Posterior cingulate gyrus (tissue), 11 donors: ENCODE measurements around the gene SF3B4.
"Not testable (repeated sequence)": the region's sequence is repeated elsewhere in the genome, so short reads cannot be mapped to it uniquely, and the experiment has no call there.

Experiments
- DNase-seq, 10 donors: peaks; one replicate each; pipeline versions ENCODE4 v3.0.0 to v3.0.0-alpha.2; 2020 to 2021; ENCODE audit warnings: mixed read lengths in 3 of 10
- intact Hi-C: fragments of 100-400 bp; cut with DNase I; formaldehyde crosslinking; loops from one replicate; pipeline ENCODE4 v1.15.1; 2023

The SF3B4 gene, protein sequence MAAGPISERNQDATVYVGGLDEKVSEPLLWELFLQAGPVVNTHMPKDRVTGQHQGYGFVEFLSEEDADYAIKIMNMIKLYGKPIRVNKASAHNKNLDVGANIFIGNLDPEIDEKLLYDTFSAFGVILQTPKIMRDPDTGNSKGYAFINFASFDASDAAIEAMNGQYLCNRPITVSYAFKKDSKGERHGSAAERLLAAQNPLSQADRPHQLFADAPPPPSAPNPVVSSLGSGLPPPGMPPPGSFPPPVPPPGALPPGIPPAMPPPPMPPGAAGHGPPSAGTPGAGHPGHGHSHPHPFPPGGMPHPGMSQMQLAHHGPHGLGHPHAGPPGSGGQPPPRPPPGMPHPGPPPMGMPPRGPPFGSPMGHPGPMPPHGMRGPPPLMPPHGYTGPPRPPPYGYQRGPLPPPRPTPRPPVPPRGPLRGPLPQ

DNA sequence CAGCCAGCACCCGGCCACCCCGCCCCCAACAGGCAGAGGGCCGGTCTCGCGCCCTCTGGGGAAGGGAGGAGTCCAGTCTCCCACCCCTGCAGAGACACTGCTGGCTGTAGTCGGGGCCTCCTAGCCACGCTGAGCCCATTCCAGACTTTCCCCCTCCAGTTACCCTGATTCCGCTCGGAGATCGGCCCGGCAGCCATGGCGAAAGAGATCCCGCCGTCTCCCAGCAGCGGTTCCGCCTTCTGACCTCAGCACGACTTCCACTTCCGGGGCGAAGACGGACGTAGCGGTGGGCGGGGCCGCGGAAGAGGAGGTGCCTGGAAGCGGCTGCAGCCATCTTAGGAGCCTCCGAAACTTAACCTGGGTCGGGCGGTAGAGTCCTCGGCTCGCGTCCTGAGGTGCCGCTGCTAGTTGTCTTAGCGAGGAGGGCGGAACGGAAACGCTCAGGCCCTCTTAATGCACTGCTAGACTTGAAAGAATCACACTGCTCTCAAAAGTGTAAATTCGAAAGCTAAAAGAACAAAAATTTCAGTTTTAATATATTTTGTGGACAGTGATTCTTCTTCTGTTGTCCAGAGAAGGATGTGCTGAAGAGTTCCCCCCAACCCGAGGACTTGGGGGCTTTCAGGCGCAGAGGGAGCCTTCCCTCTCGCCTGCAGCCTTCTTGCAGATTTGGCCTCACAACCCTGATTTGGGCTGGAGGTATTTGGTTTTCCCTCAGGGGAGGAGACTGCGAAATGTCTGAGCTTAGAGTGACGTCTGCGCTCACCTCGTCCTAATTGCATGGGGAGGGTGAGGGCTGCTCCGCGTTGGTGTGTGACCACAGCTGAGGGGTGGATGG, at the start of gene SF3B4:
TSS of gene SF3B4 (minus strand) at position 241 of the 838 bp plus-strand sequence. CDS start at position 197, 44 bp downstream.
- DNase-seq = peak; percentile 94 to 100 (median 98)
- intact Hi-C loops = no loop called here

DNA sequence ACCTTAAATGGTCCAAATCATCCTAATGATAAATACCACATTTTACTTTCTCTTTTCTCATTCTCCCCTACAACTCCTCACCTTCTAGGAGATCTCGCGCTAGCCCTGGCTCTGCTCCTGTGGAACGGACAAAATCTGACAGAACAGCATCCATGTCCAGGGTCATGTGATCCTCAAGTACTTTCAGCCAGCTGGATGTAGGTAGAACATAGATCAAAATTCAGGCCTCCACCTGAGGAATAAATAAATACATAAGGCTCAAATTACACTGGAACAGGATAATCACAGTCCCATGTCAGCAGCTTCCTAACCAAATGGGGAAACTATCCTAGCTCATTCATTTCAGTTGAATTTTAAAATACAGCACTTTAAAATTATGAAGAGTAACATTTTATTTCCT, 49.7 kb upstream of the SF3B4 start:
- intact Hi-C loops = no loop called here
- no peak for DNase-seq

DNA sequence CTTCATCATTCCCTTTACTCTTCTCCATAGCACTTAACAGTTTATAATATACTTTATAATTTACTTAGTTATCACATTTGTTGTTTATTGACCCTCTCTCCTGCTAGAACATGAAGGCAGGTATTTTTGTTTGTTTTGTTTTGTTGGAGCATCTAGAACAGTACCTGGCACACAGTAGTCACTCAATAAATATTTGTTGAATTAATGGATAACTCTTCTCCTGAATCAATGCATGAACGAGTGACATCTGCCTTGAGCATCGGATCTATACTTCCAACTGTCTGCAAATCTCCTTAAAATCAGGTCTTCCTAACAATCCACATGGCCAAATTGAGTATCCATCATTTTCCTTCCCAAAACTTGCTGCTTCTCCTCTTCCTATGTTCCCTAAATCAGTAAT, 44.9 kb upstream of the SF3B4 start:
- intact Hi-C loops = no loop called here

DNA sequence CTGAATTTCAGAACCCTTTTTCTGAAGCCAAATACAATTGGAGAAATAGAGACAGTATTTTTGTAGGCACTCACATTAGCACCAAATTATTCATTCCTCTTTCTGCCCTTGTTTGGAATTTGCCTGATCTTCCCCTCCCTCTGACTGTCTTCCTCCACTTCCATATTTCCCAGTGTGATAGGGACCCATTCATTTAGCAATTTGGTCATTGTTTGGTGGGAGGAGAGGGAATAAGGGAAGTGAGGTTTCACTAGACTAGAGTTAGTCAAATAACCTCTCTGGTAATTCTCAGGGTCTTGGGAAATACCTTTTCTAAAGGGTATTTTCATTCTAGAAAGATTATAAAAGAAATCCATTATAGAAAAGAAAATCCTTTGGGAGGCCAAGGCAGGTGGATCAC, 40.0 kb upstream of the SF3B4 start:
- DNase-seq = no peak

More for the DNA sequence above, 44.9 kb upstream of the SF3B4 start:
- DNase-seq = no peak

DNA sequence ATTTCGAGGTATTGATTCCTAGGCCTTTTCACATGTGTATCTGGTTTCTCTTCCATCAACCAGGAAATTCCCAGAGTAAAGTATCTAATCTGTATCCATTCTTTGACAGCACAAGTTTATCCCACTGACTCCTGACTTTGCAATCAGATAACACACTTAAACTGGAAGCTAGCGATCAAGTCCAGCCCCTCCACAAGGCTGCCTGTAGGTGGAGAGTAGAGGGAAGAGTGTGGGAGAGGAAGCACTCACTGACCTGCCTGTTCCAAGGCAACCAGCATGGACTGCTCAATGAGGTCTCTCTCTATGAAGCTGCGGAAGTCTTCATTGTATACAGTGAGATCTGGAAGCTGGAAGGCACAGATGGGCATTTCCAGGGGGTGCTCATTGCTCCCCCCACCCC, 39.4 kb upstream of the SF3B4 start:
- no peak for DNase-seq
- intact Hi-C loops = loop anchor here (10.0 kb wide), 1 partner anchor 198 kb away; no protein-coding TSS in a partner anchor

More for the DNA sequence above, 40.0 kb upstream of the SF3B4 start:
- intact Hi-C loops = loop anchor here (10.0 kb wide), 1 partner anchor 197 kb away; no protein-coding TSS in a partner anchor

DNA sequence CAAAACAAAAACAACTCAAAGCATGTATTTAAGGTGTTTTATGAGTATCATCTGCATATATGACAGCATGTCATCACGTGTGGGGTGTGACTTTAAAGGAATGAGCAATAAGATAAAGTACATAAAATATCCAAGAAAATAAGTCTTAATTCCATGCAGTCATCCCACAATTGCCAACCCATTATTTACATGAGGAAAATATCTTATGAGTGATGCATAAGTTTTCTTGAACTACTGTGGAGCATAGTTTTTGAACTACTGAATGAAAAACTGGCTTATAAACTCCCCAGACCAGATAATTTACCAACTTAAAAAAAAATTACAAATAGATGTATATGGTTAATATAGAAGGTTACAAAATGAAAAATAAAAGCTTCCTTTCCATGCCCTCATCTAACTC, 38.8 kb upstream of the SF3B4 start:
- intact Hi-C loops = loop anchor here (10.0 kb wide), 1 partner anchor 198 kb away; no protein-coding TSS in a partner anchor

DNA sequence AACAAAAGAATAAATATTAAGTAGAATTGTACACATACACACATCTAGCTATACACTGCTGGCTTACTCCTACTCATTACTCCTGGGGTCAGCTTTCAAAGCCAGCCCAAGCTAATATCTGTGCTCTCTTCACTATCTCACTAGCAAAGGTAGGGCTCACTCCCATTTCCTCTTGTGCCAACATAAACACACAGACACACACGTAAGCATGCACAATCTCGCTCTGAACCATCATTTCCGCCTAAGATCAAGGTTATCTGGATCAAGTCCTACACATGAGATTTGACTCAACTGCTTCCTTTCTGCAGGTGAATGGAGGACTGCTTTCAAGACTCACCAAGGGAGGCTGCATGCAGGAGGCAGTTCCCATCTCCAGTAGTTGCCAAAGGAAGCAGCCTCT, 37.8 kb upstream of the SF3B4 start:
- DNase-seq = no peak
- intact Hi-C loops = loop anchor here (10.0 kb wide), 1 partner anchor 199 kb away; no protein-coding TSS in a partner anchor

More for the DNA sequence above, 38.8 kb upstream of the SF3B4 start:
- DNase-seq = no peak

DNA sequence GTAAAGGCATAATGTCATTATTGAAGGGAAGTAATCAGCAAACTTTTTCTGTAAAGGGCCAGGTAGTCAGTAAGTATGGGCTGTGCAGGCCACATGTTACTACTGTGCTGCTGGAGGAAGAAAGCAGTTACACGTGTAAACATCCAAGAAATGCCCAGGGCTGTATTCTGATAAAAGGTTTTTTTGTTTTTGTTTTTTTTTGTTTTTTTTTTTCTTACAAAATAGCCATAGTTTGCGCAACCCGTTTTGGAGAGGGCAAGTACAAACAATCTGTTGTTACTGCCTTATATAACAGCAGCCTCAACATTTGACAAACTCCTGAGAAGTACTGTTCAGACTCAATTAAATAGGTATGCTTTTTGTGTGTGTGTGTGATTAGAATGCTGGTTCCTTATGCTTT, 35.8 kb upstream of the SF3B4 start:
- intact Hi-C loops = loop anchor here (5.0 to 10.0 kb wide), 2 partner anchors 44 to 201 kb away; no protein-coding TSS in a partner anchor
- no peak for DNase-seq

DNA sequence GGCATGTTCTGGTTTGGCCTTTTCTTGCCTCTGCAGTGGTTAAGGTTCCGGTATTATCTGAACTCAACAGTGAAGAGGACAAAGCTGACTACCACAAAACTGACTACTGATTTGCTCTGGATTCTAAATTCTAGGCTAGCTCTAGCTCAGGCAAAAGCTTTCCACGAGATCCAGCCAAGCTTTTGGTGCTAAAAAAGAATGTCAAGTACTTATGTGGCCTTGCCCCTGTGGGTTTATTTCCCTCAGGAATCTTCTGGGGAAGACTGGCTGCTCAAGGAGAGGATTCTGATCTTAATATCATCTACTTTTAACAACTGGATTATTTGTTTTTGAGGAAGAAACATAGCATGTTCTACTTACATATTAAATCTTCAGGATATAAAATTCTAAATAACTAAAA, 35.1 kb upstream of the SF3B4 start:
- intact Hi-C loops = loop anchor here (1.0 to 10.0 kb wide), 3 partner anchors 45 to 202 kb away; no protein-coding TSS in a partner anchor

DNA sequence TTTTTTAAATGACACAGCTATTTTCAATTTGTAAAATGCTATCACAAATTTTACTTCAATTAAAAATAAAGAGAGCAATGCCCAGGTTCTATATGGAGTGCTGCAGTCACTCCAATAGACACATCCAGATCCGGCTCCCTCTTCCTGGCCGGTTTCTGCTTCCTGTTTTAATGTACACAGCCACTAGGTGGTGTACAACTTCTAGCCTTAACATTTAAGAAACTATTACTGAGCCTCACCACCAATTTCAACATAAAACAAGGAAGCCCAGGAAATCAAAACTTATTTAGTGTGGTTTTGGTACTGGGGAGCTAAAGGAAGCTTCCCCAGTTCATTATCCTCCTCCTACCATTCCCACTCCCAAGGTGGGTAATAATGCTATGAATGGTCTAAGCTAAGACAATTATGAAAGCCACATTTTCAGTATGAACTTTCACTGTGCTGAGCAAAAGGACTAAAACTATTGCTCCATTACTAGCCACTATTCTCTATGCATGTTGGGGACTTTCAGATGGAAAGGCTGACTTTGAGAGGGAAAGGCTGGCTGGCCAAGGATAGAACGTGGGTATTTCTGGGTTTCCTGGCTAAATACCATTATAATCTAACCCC, 34.5 kb upstream of the SF3B4 start:
- intact Hi-C loops = loop anchor here (1.0 to 10.0 kb wide), 3 partner anchors 45 to 203 kb away; no protein-coding TSS in a partner anchor
- peak in 6 of 10 donors; percentile 34 to 90 (median 39) for DNase-seq

More for the DNA sequence above, 35.1 kb upstream of the SF3B4 start:
- DNase-seq = no peak

DNA sequence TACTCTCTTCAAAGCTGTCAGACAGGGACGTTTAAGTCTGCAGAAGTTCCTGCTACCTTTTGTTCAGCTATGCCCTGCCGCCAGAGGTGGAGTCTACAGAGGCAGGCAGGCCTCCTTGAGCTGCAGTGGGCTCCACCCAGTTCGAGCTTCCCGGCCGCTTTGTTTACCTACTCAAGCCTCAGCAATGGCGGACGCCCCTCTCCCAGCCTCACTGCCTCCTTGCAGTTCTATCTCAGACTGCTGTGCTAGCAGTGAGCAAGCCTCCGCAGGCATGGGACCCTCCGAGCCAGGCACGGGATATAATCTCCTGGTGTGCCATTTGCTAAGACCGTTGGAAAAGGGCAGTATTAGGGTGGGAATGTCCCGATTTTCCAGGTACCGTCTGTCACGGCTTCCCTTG, 29.9 kb upstream of the SF3B4 start:
- DNase-seq, intact Hi-C loops: not testable (repeated sequence)

DNA sequence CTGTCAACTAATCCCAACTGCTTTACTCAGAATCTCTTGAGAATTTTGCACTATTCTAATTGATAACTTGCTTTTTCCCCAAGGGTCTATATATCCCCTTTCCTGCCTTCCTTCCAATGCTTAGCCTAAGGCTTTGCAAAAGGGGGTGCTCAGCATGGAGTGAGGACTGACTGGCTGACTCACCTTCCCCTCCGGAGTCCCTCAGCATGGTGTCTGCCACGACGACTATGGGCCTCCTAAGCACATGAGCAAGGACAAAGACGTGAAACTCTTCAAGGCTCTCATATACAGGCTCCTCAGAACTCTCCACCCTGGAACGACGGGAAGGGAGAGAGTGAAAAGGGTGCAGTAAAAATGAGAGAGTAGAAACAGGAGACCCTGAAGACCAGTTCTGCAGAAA, 22.3 kb upstream of the SF3B4 start:
- intact Hi-C loops = no loop called here
- DNase-seq = no peak

DNA sequence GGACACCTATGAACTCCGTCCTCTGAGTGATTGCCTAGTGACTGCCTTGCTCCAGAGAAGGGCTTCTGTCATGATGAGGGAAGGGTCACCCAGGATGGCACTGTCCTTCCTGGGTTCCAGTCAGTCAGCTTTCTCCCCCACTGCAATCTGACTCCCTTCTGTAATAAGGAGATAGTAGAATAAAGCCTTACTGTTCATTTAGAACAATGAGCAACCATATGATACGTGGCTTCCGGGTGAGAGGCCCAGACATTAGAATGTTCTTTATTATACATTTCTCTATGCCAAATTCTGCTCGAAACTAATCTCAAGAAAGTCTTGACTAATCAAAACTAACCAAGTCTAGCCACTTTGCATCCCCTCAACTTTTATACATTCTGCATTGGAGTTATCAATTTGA, 17.6 kb upstream of the SF3B4 start:
- intact Hi-C loops = no loop called here
- no peak for DNase-seq

DNA sequence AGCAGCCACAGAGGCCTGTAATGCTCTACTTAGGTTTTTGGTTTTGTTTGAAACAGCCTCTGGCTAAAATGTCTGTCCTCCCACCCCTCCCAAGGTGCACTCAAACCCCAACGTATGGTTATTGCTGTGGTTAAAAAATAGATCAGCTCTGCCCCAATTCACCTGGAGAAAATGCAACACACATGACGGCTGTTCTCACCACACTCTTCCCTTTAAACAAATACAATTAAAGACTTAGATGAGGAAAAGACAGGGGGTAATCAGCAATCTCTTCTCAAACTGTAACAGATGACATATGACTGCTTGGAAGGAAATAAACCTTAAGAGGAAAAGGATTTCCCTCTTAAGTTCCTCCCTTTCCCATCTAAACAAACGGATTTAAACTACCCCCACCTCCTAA, 15.3 kb upstream of the SF3B4 start:
- intact Hi-C loops = no loop called here
- DNase-seq = no peak

DNA sequence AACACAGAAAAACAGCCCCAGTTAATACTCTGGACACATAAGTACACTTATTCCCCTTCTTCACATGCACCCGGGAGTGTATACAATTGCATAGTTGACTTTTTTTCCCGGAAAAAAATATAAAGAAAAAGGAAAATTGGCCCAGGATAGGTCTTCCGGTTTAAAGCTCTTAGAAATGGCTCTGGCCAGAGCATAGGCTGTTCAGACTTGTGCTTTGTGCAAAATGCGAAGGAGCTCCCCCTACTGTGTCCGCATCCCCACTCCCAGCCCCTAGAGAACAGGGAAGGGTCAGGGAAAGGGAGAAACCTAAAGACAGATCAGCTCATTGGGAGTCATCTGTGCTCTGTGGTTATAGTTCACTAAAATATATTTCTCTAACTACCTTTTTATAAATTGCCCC, 14.6 kb upstream of the SF3B4 start:
- DNase-seq = peak in 3 of 10 donors; percentile 31 to 84 (median 42)
- intact Hi-C loops = no loop called here

DNA sequence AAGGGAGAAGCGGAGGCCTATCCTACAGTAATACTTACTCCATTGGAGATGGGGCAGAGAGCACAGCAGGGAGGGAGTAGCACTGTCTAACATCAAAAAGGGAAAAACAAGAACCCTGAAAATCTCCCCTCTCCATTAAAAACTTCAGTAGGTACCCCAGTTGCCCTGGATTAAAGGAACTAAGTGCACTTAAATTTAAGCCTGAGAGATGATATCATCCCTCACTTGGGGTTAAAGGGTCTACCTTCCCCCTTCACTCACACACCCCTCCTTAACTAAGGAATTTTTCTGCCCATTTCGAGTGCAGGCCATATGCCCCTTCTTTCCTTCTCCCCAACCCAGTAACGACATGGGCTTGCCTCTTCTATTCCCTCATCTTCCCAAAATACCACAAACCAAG, 12.8 kb upstream of the SF3B4 start:
- intact Hi-C loops = no loop called here
- no peak for DNase-seq

DNA sequence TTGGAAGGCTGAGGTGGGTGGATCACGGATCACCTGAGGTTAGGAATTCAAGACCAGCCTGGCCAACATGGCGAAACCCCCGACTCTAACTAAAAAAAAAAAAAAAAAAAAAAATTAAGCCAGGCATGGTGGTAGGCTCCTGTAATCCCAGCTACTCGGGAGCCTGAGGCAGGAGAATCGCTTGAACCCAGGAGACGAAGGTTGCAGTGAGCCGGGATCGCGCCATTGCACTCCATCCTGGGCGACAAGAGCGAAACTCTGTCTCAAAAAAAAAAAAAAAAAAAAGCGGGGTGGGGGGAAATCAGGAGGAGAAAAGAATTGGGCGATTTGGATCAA, 11.0 kb upstream of the SF3B4 start:
- intact Hi-C loops, DNase-seq: not testable (repeated sequence)

DNA sequence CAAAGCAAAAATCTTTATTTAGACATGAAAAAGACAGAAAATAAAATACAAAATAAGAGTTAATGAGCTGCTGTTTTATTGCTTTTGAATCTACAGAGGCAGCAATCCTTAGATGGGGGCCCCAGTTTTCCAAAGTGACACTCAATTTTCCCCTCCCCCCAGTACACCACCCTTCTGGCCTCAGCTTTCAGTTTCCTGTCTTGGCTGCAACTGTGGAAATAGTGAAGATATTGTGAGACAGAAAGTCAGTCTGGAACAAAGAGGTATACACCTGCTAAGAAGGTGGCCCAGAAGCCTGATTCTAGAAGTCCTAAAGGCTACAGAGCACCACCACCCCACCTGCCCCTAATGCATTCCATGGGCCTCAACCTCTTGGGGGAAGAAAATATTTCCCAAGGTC, 10.2 kb upstream of the SF3B4 start:
- intact Hi-C loops = no loop called here
- no peak for DNase-seq

DNA sequence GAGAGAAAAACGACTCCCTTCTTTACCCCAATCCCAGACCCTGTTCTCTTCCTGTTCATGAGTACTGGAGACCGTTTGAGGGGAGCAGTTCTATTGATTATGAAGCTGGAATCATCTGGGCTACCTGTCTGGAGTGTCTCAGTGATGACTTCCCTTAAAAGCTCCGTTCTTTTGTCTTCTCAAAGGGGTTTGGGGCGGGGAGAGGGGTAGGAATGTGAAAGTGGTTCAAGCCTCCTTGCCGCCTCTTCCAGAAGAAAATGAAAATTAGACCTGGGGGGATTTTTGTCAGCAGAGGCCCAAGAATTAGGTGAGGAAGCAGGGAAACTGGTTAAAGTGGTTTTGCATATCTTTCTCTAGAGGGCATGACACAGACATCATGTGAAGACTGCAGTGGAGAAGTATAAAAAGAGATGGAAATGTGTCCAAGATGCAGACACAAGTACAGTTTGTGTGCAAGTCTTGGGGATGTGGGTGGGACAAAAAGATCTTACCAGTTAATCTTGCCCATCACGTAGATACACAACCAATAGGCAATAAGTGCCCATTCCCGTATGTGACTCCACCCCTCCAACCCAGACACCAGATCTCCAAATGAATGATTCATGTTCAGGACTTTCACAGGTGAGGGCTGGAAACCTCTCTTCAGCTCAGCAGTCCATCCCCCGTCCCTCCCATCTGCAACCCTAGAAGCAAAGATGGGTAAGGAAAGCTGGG, 9.5 kb upstream of the SF3B4 start:
- peak in 2 of 10 donors; percentile 41 to 71 for DNase-seq
- intact Hi-C loops = no loop called here
